HFFc6 (cell line): Measurements from ENCODE around the gene AMIGO3. TPM values are rescaled to one million over a fixed set of nuclear protein-coding genes. Genes with fewer than 3 reads are reported as not detected.
A peak's percentile ranks its signal among the peaks of the same experiment; 100 is the strongest.

Experiments used
- DNase-seq: peaks from one replicate; pipeline ENCODE4 v3.0.0-alpha.2; 2018
- H3K27ac Mint-ChIP-seq: 2 replicates; pipeline ENCODE4 v1.8.0; 2020; ENCODE audit warnings: mild to moderate bottlenecking, mixed read lengths
- H3K27me3 Mint-ChIP-seq: 2 replicates; pipeline ENCODE4 v1.8.0; 2021; ENCODE audit warnings: mild to moderate bottlenecking, moderate library complexity, mixed read lengths; ENCODE audit not compliant: insufficient read depth
- H3K36me3 Mint-ChIP-seq: 2 replicates; pipeline ENCODE4 v1.8.0; 2021; ENCODE audit warnings: low read depth, mixed read lengths
- H3K4me1 Mint-ChIP-seq: 2 replicates; pipeline ENCODE4 v1.8.0; 2020; ENCODE audit warnings: low read depth, mixed read lengths
- H3K4me3 Mint-ChIP-seq: 2 replicates; pipeline ENCODE4 v1.8.0; 2020; ENCODE audit warnings: mild to moderate bottlenecking, moderate library complexity, mixed read lengths
- H3K9me3 Mint-ChIP-seq: 2 replicates; pipeline ENCODE4 v1.8.0; 2020; ENCODE audit warnings: mild to moderate bottlenecking, mixed read lengths
- CTCF ChIP-seq: fragments of 200-600 bp; sonication (generic); IDR thresholded peaks from 2 replicates; pipeline ENCODE4 v1.5.0; 2021; ENCODE audit warnings: antibody characterized with exemption, mild to moderate bottlenecking
- total RNA-seq, 6 experiments: library from RNA; stranded (reverse); fragmentation: NEBNext Ultra II Directional; extraction: Animal tissue kit (Norgen Biotek cat#: 25700); gene quantifications; 2 replicates in 1 of 6; 3 replicates in 5 of 6; pipeline ENCODE4 v1.2.3, GENCODE V29; 2021

The AMIGO3 gene
- total RNA-seq, 6 experiments from 2014 or later: 0.43 to 0.61 TPM; not detected in 4

- Mint-ChIP-seq H3K27me3 (no peaks in the 10 kb centered on the region; the same call in 1 of the 2 replicates), H3K4me1 (peaks cover 37% of the 10 kb centered on the region), H3K4me3 (no peak overlapping the region), H3K9me3 (no peaks in the 10 kb centered on the region), H3K27ac (peak overlapping the region; percentile 50), H3K36me3 (peaks cover 6% of the 10 kb centered on the region; the same call in 1 of the 2 replicates)
- TF ChIP-seq CTCF: no peak
- peak; percentile 28 for DNase-seq
These were observed 28.5 kb upstream of the AMIGO3 start for GRCh38 chr3:49747792-49748480.

DNA sequence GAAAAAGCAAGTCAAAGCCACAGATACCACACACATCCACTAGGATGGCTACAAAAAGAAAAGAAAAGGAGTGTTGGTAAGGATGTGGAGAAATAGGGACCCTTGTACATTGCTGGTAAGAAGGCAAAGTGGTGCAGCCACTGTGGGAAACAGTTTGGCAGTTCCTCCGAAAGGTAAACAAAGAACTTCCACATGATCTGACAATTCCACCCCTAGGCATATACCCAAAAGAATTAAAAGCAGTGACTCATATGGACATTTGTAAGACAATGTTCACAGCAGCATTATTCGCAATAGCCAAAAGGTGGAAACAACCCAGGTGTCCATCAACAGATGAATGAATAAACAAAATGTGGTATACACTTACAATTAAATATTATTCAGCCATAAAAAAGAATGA lies 26.5 kb upstream of the AMIGO3 start:
- no peak overlapping the region for H3K4me3 Mint-ChIP-seq
- H3K36me3 Mint-ChIP-seq: peaks cover 6% of the 10 kb centered on the region; the same call in 1 of the 2 replicates
- peak; percentile 13 for DNase-seq
- peak overlapping the region; percentile 57; the same call in 1 of the 2 replicates for H3K27ac Mint-ChIP-seq
- no peaks in the 10 kb centered on the region for H3K9me3 Mint-ChIP-seq
- H3K4me1 Mint-ChIP-seq: peaks cover 37% of the 10 kb centered on the region
- H3K27me3 Mint-ChIP-seq: no peaks in the 10 kb centered on the region; the same call in 1 of the 2 replicates
- TF ChIP-seq CTCF: no peak

DNA sequence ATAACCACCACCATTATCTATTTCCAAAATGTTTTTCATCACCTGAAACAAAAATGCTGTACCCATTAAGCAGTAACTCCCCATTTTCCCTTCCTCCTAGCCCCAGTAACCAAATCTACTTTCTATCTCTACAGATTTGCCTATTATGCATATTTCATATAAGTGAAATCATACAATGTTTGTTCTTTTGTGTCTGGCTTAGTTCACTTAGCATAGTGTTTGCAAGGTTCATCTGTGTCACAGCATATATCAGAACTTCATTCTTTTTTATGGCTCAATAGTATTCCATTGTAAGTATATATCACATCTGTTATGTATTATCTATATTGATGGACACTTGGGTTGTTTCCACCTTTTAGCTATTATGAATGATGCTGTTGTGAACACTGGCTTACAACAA lies 20.9 kb upstream of the AMIGO3 start:
- no peaks in the 10 kb centered on the region for H3K27me3 Mint-ChIP-seq
- DNase-seq: no peak
- H3K9me3 Mint-ChIP-seq: no peaks in the 10 kb centered on the region
- H3K4me1 Mint-ChIP-seq: no peaks in the 10 kb centered on the region
- H3K27ac Mint-ChIP-seq: no peak overlapping the region
- TF ChIP-seq CTCF: no peak
- H3K4me3 Mint-ChIP-seq: no peak overlapping the region
- H3K36me3 Mint-ChIP-seq: peaks cover 33% of the 10 kb centered on the region

- no peak for DNase-seq
- Mint-ChIP-seq H3K27ac (no peak overlapping the region), H3K9me3 (no peaks in the 10 kb centered on the region), H3K27me3 (no peaks in the 10 kb centered on the region), H3K4me3 (no peak overlapping the region), H3K4me1 (no peaks in the 10 kb centered on the region), H3K36me3 (peaks cover 31% of the 10 kb centered on the region)
- TF ChIP-seq CTCF: no peak
These were observed 18.7 kb upstream of the AMIGO3 start for GRCh38 chr3:49738067-49738713.

GRCh38 chr3:49734752-49735151 lies 15.3 kb upstream of the AMIGO3 start:
- no peaks in the 10 kb centered on the region for H3K27me3 Mint-ChIP-seq
- H3K36me3 Mint-ChIP-seq: peaks cover 39% of the 10 kb centered on the region
- H3K4me3 Mint-ChIP-seq: no peak overlapping the region
- no peaks in the 10 kb centered on the region for H3K4me1 Mint-ChIP-seq
- no peak for TF ChIP-seq CTCF
- no peak for DNase-seq
- no peak overlapping the region for H3K27ac Mint-ChIP-seq
- no peaks in the 10 kb centered on the region for H3K9me3 Mint-ChIP-seq
